DMS 273 treated with DMSO at 0.1 percent for 48 hours (cell line): Measurements from ENCODE around the gene MBNL2.

Source experiments
- DNase-seq: peaks from one replicate; lab custom pipeline; 2025; lab: John Stamatoyannopoulos, UW

The MBNL2 gene

DNA sequence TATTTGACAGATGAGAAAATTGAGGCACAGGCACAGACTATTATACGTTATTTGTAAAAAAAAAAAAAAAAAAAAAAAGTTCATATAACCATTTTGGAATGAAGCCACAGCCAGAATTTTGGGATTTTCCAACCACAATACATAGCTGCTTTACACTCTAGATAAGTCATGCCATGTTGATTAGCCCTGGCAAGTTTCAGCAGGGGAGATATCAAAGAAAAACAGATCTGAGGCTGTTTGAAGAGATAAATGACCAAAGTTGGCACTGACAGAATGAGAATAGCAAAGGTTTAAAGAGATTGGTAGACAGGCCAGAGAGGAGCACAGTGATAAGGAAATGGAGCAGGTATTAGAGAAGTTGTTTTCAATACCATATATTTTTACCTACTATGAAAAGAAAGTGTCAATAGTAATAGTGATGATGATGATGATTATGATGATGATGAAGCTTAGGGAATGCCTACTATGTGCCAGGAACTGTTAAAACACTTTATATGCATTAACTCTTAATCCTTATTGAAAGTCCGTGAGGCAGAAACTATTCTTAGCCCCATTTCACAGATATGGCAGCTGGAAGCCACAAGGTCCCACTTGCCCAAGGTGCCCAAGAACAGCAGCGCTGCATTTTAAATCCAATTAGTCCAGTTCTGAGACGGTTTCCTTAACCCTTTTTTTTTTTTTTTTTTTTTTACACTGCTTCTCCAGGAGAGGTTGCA is 105.5 kb downstream of the MBNL2 start:
- no peak for DNase-seq

DNA sequence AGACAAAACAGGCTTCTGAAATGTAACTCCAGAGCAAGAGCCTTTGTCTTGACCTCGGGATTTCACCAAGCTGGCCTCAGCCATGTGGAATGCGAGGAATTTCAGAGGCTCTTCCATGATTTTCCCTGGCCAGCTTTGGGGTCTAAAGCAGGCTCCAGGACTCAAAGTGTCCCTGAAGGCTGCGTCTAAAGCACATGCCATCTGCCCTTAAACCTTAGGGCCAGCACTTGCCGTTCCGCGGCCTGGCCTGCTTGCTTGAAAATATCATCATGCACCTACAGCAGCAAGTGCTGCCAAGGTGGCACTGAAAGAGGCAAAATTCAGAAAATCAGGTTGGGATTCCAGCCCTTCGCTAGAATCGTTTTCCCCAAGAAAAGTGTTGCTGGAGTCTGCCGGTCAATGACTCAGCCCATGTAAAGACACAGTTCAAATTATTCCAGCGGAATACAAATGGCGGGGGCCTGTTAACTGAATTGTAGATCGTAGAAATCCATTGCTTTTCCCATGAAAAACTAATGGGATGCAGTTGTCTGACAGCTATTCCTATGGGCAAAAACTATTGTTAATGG is 106.2 kb downstream of the MBNL2 start:
- DNase-seq, result no peak

DNA sequence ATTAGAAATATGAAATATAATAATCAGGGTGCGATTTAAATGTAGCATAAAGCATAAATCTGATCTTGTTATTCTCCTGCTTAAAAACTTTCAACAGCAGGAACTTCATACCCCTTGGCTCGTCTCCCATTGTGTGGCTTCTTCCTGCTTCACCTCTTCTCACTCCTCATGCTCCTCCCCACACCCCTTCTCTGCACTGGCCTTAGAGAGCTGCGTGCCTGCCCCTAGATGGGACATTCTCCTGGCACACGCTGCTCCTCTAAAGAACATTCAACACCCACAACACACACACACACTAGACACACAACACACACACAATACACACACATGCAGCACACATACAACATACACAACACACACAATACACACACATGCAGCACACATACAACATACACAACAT is 107.2 kb downstream of the MBNL2 start:
- no peak for DNase-seq

DNA sequence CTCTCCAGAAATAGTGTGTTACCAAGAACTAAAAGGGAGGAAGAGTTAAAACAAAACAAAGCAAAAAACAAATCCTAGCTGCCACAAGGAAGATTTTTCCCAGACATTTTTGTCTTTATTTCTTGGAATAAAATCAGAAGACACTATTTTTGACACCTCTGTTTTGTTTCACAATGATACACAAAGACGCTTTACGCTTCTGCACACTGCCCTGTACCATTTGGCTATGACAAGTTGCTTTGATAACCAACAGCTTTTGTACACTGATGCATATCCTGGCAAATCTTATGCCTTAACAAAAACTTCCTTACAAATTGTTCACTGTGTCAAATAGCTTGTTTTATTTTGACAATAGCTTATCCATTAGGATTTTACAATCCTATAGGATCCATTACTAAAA is 108.3 kb downstream of the MBNL2 start:
- no peak for DNase-seq

- no peak for DNase-seq
Observed at GRCh38 chr13:97332742-97333141, 110.6 kb downstream of the MBNL2 start.

GRCh38 chr13:97333983-97334382 is 111.8 kb downstream of the MBNL2 start:
- no peak for DNase-seq

- DNase-seq, result no peak
Observed at GRCh38 chr13:97334690-97335089, 112.6 kb downstream of the MBNL2 start.

- no peak for DNase-seq
Observed at GRCh38 chr13:97335488-97336134, 113.5 kb downstream of the MBNL2 start.

GRCh38 chr13:97337985-97338499 is 115.9 kb downstream of the MBNL2 start:
- no peak for DNase-seq

DNA sequence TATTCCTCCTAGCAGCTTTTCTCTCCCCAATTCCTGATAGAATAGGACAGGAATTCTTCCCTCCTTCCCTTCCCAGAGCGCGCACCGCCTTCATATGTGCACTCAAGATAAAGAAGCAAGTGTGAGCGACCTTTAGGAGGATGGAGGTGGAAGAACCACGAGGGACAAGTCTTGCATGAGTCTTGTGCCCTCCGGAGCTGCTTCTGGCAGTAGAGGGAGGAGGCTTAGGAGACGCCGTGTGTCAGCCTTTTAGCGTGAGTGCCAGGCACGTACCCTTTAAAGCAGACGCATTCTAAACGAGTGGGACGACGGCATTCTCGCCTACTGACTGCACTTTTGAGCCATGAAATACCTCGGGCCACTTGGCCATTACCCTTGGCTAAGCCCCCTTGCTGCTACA is 116.4 kb downstream of the MBNL2 start:
- DNase-seq, result no peak

DNA sequence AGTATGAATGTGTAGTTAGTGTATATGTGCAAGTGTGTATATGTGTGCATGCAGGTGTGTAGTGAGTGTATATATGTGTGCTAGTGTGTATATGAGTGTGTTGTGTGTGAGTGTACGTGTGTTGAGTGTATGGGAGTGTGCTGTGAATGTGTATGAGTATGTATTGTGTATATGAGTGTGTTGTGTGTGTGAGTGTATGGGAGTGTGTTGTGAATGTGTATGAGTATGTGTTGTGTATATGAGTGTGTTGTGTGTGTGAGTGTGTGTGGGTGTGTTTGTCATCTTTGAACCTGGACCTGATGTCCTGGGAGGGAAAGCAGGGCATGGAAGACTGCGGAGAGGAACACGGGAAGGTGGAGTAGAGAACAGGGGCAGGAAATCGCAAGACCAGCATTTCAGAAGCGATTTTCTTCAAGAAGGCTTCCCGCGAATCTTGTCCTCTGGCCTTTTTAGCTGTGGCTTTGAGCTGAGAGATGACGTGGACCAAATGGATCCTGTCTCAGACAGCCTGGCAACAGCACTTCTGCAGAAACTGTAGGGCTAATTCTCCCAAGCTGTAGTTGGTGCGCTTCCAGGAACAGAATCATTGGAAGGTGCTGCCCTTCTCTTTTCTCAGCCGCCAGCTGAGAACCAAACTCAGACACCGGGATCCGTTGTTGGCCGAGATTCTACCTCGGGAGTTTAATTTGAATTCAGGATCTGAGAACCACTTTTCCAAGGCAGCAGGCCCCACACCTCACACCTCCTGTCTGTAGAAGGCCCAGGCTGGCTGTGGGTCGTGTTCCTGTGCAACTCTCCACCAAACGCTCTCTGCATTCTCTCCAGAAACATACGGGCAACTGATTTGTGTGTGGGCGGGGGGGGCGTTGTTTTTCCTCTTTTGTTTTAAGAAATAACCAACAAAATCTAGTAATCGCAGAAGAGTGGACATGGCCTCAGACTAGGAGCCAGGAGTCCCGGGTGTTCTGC is 117.2 kb downstream of the MBNL2 start:
- no peak for DNase-seq

GRCh38 chr13:97339988-97340749 is 118.0 kb downstream of the MBNL2 start:
- no peak for DNase-seq

- DNase-seq, result no peak
Observed at GRCh38 chr13:97341135-97341534, 119.0 kb downstream of the MBNL2 start.

DNA sequence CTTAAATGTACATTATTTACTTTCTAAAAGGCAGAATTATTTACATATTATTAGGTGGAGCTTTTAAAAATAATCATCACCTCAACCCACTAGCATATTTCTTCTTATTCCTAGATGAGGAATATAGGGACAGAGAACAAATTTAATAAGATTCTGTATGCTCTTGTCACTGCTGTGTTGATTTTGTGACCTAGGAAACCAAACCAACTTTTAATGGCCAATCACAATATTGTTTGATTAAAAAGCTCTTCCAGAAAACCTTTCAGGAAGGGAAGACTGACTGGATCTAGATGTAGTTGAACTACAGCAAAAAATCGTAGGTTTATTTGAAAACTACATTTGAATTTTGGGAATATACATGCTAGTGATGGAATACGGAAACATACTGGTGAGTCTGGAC is 120.0 kb downstream of the MBNL2 start:
- DNase-seq, result no peak

DNA sequence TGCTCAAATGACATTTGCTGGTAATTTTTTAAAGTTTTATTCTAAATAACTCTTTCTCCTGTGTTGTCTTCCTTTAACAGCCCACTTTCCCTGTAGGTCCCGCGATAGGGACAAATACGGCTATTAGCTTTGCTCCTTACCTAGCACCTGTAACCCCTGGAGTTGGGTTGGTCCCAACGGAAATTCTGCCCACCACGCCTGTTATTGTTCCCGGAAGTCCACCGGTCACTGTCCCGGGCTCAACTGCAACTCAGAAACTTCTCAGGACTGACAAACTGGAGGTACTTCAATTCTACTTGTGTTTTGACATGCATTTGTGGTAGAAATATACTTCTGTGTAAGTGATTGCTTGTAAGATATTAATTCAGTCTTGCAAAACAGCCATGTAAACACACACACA is 120.8 kb downstream of the MBNL2 start:
- no peak for DNase-seq

GRCh38 chr13:97344265-97345175 is 122.4 kb downstream of the MBNL2 start:
- DNase-seq, result peak; percentile 0

GRCh38 chr13:97346097-97346496 is 124.0 kb downstream of the MBNL2 start:
- no peak for DNase-seq

GRCh38 chr13:97346561-97347254 is 124.6 kb downstream of the MBNL2 start:
- no peak for DNase-seq

DNA sequence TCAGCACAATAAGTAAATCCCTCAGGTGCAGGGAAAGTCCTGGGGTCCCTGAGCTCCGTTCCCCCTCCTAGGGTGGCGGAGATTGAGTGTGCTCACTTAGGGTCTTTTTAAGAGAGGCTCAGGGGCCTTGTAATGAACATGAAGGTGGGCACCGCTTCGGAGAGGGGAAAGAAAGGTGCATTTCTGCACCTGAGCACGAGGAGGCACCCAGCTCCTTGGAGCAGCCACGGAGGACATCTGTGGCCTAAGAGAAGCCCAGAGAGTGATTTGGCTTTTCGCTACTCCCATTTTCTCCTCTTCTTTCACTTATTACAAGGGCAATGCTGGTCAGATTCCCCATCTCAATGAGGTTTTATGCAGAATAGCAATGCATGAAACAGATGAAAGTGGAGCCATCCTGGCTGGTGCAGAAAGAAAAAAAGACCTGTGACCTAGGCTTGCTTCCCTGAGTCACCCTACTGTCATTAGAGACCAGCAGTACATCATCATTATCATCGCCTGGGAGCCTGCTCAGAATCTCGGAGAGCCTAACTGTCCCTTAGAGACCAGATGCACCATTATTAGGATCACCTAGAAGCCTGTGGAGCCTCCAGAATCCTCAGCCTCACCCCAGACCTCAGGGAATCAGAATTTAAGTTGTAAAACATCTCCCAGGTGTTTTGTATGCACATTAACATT is 125.3 kb downstream of the MBNL2 start:
- DNase-seq, result no peak
